Stimulated activated naive B cell treated with anti-CD40 and anti-IgM and Interleukin-4, amounts not matched to agents 10 μg/mL and 1 μg/mL and 100 μg/mL, for 72 hours (primary cell): ENCODE measurements around the gene DAZ1.
"Not testable (repeated sequence)": the region's sequence is repeated elsewhere in the genome, so short reads cannot be mapped to it uniquely, and the experiment has no call there.

Source experiments
- ATAC-seq, 2 donors: fragments of 150-1000 bp; cut with Tn5 transposase; replicated peaks; 2 replicates each; pipeline ENCODE4 v1.10.0; 2021; ENCODE audit warnings: moderate library complexity in 1 of 2
- DNase-seq: peaks from one replicate; pipeline ENCODE4 v3.0.0; 2021
- H3K27ac Mint-ChIP-seq: one replicate; pipeline ENCODE4 v1.8.0; 2022; ENCODE audit warnings: mild to moderate bottlenecking, mixed read lengths
- H3K27me3 Mint-ChIP-seq, 2 donors: one replicate each; pipeline ENCODE4 v1.8.0; 2022; ENCODE audit warnings: mixed read lengths in 2 of 2
- H3K36me3 Mint-ChIP-seq, 2 donors: one replicate each; pipeline ENCODE4 v1.8.0; 2022; ENCODE audit warnings: mixed read lengths in 2 of 2, mild to moderate bottlenecking in 1 of 2
- H3K4me1 Mint-ChIP-seq, 2 donors: one replicate each; pipeline ENCODE4 v1.8.0; 2022; ENCODE audit warnings: mixed read lengths in 2 of 2, mild to moderate bottlenecking in 1 of 2
- H3K4me3 Mint-ChIP-seq, 2 donors: one replicate each; pipeline ENCODE4 v1.8.0; 2022; ENCODE audit warnings: mild to moderate bottlenecking in 2 of 2, mixed read lengths in 2 of 2, moderate library complexity in 1 of 2
- H3K9me3 Mint-ChIP-seq, 2 donors: one replicate each; pipeline ENCODE4 v1.8.0; 2022; ENCODE audit warnings: mixed read lengths in 2 of 2, mild to moderate bottlenecking in 1 of 2

The DAZ1 gene, protein sequence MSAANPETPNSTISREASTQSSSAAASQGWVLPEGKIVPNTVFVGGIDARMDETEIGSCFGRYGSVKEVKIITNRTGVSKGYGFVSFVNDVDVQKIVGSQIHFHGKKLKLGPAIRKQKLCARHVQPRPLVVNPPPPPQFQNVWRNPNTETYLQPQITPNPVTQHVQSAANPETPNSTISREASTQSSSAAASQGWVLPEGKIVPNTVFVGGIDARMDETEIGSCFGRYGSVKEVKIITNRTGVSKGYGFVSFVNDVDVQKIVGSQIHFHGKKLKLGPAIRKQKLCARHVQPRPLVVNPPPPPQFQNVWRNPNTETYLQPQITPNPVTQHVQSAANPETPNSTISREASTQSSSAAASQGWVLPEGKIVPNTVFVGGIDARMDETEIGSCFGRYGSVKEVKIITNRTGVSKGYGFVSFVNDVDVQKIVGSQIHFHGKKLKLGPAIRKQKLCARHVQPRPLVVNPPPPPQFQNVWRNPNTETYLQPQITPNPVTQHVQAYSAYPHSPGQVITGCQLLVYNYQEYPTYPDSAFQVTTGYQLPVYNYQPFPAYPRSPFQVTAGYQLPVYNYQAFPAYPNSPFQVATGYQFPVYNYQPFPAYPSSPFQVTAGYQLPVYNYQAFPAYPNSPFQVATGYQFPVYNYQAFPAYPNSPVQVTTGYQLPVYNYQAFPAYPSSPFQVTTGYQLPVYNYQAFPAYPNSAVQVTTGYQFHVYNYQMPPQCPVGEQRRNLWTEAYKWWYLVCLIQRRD

DNA sequence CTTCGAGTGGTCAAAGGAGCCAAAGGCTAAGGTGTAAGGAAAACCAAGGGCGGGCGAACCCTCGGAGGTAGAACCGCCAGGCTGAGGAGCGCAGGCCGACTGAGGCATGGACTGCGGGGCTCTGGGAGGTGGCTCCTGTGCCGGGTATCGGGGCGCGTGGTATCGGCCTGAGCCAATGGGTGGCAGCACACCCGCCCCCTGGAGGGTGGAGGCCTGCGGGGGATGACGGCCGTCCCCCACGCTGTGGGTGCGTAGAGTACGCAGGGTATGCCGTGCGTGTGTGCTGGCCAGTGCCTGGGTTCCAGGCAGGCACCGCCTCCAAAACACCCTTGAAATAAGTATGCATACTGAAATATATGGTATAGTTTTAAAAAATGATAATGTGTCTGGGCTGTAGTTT, at the start of gene DAZ1:
Gene DAZ1 (minus strand): TSS at position 101 of the 400 bp plus-strand sequence. CDS start 208 bp downstream, outside the sequence.
- H3K27me3 Mint-ChIP-seq, DNase-seq, ATAC-seq, H3K27ac Mint-ChIP-seq, H3K4me1 Mint-ChIP-seq, H3K4me3 Mint-ChIP-seq, H3K9me3 Mint-ChIP-seq, H3K36me3 Mint-ChIP-seq: not testable (repeated sequence)

DNA sequence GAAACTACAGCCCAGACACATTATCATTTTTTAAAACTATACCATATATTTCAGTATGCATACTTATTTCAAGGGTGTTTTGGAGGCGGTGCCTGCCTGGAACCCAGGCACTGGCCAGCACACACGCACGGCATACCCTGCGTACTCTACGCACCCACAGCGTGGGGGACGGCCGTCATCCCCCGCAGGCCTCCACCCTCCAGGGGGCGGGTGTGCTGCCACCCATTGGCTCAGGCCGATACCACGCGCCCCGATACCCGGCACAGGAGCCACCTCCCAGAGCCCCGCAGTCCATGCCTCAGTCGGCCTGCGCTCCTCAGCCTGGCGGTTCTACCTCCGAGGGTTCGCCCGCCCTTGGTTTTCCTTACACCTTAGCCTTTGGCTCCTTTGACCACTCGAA, 20.4 kb upstream of the DAZ1 start, which contains the start of gene DAZ2:
Gene DAZ2 (plus strand): TSS at position 301 of the 400 bp plus-strand sequence. CDS start 208 bp downstream, outside the sequence.
- not testable (repeated sequence) for H3K4me1 Mint-ChIP-seq, H3K4me3 Mint-ChIP-seq, DNase-seq, H3K36me3 Mint-ChIP-seq, H3K27ac Mint-ChIP-seq, ATAC-seq, H3K27me3 Mint-ChIP-seq, H3K9me3 Mint-ChIP-seq

DNA sequence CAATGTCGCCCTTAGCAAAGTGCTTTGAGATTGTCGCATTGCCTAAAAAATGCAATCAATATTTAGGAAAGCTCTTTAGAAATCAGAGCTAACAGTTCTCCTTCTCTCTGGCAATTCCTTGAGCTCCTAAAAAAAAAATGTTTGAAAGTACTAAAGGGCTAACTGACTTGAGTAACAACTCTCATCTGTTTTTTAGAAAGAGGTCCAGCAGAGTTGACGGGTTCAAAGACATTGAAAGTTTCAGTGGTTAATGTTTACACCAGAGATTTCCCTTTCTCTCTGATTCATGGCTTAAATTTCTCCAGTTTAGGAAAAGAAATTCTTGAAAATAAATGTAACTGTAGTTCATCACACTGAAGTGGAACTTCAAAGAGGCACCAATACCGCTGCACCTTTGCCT, 11.9 kb upstream of the DAZ1 start:
- H3K27ac Mint-ChIP-seq, H3K27me3 Mint-ChIP-seq, H3K4me1 Mint-ChIP-seq, DNase-seq, H3K4me3 Mint-ChIP-seq, H3K36me3 Mint-ChIP-seq, ATAC-seq, H3K9me3 Mint-ChIP-seq: not testable (repeated sequence)

DNA sequence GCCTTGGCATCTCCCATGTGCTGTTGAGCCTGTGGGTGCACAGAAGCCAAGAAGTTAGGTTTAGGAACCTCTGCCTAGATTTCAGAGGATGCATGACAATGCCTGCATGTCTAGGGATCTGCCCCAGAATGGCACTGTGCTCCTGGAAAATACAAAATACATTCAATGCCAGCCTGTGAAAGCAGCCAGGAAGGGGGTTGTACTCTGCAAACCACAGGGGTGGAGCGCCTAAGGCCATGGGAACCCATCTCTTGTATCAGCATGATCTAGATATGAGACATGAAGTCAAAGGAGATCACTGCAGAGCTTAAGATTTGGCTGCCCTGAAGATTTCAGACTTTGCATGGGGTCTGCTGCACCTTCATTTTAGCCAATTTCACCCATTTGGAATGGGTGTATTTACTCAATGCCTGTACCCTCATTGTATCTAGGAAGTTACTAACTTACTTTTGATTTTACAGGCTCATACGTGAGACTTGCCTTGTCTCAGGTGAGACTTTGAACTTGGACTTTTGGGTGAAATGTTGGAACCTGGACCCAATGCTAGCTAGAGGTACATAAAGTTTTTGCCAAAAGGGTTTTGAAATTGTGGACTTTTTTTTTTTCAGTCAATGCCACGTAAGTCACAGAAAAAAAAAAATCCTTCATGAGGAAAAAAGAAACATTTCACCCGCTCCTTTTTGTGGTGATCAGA, 11.1 kb upstream of the DAZ1 start:
- H3K27ac Mint-ChIP-seq, DNase-seq, ATAC-seq, H3K4me3 Mint-ChIP-seq, H3K36me3 Mint-ChIP-seq, H3K4me1 Mint-ChIP-seq, H3K9me3 Mint-ChIP-seq, H3K27me3 Mint-ChIP-seq: not testable (repeated sequence)

DNA sequence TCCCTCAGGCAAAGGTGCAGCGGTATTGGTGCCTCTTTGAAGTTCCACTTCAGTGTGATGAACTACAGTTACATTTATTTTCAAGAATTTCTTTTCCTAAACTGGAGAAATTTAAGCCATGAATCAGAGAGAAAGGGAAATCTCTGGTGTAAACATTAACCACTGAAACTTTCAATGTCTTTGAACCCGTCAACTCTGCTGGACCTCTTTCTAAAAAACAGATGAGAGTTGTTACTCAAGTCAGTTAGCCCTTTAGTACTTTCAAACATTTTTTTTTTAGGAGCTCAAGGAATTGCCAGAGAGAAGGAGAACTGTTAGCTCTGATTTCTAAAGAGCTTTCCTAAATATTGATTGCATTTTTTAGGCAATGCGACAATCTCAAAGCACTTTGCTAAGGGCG, 8.6 kb upstream of the DAZ1 start:
- H3K9me3 Mint-ChIP-seq, H3K27ac Mint-ChIP-seq, H3K4me1 Mint-ChIP-seq, H3K36me3 Mint-ChIP-seq, DNase-seq, H3K4me3 Mint-ChIP-seq, ATAC-seq, H3K27me3 Mint-ChIP-seq: not testable (repeated sequence)
